Ishikawa (cell line): ENCODE measurements around the gene OGG1.

Experiments used
- CEBPB ChIP-seq: IDR thresholded peaks from 2 replicates; pipeline ENCODE4 v1.6.1; 2012
- CREB1 ChIP-seq: IDR thresholded peaks from 2 replicates; pipeline ENCODE4 v1.6.1; 2012; ENCODE audit warnings: low read depth
- EP300 ChIP-seq: IDR thresholded peaks from 2 replicates; pipeline ENCODE4 v1.6.1; 2012; ENCODE audit warnings: borderline replicate concordance
- FOXM1 ChIP-seq: IDR thresholded peaks from 2 replicates; pipeline ENCODE4 v1.6.1; 2012; ENCODE audit warnings: low read depth, borderline replicate concordance
- NFIC ChIP-seq: IDR thresholded peaks from 2 replicates; pipeline ENCODE4 v1.6.1; 2012
- RAD21 ChIP-seq: IDR thresholded peaks from 2 replicates; pipeline ENCODE4 v1.6.1; 2012; ENCODE audit warnings: low read depth
- TAF1 ChIP-seq: IDR thresholded peaks from 2 replicates; pipeline ENCODE4 v1.6.1; 2012; ENCODE audit warnings: low read depth, mild to moderate bottlenecking
- TCF12 ChIP-seq: IDR thresholded peaks from 2 replicates; pipeline ENCODE4 v1.6.1; 2012; ENCODE audit warnings: low read depth
- TEAD4 ChIP-seq: IDR thresholded peaks from 2 replicates; pipeline ENCODE4 v1.6.1; 2012
- YY1 ChIP-seq: IDR thresholded peaks from 2 replicates; pipeline ENCODE4 v1.6.1; 2012; ENCODE audit warnings: low read depth
- ZBTB7A ChIP-seq: IDR thresholded peaks from 2 replicates; pipeline ENCODE4 v1.6.1; 2012; ENCODE audit warnings: low read depth
- TF ChIP-seq, protein P1 (sequence below): IDR thresholded peaks from 2 replicates; pipeline ENCODE4 v1.6.1; 2012; ENCODE audit warnings: low read depth, mild to moderate bottlenecking
- TF ChIP-seq, protein P2 (sequence below): IDR thresholded peaks from 2 replicates; pipeline ENCODE4 v1.6.1; 2012
- TF ChIP-seq, protein P3 (sequence below): IDR thresholded peaks from 2 replicates; pipeline ENCODE4 v1.6.1; 2012

DNA sequence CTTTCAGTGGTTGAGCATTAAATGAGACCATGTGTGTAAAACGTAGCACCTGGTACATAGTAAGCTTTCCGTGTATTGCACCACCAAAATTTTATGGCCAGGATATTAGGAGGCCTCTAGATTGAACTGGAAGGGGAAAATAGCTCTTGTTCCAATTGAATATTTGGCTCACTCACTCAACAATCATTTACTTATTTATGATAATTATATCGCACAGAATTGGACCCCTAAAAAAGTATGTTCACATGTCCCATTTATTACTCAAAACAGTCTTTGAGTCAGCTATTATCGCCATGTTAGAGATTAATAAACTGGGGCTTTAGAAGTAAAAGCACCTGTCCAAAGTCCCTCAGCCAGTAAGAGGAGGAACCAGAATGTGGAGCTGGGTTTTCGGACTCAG lies 55.2 kb downstream of the OGG1 start:
- TF ChIP-seq, protein P1, sequence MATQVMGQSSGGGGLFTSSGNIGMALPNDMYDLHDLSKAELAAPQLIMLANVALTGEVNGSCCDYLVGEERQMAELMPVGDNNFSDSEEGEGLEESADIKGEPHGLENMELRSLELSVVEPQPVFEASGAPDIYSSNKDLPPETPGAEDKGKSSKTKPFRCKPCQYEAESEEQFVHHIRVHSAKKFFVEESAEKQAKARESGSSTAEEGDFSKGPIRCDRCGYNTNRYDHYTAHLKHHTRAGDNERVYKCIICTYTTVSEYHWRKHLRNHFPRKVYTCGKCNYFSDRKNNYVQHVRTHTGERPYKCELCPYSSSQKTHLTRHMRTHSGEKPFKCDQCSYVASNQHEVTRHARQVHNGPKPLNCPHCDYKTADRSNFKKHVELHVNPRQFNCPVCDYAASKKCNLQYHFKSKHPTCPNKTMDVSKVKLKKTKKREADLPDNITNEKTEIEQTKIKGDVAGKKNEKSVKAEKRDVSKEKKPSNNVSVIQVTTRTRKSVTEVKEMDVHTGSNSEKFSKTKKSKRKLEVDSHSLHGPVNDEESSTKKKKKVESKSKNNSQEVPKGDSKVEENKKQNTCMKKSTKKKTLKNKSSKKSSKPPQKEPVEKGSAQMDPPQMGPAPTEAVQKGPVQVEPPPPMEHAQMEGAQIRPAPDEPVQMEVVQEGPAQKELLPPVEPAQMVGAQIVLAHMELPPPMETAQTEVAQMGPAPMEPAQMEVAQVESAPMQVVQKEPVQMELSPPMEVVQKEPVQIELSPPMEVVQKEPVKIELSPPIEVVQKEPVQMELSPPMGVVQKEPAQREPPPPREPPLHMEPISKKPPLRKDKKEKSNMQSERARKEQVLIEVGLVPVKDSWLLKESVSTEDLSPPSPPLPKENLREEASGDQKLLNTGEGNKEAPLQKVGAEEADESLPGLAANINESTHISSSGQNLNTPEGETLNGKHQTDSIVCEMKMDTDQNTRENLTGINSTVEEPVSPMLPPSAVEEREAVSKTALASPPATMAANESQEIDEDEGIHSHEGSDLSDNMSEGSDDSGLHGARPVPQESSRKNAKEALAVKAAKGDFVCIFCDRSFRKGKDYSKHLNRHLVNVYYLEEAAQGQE, result no peak
- no peak for TF ChIP-seq YY1
- TF ChIP-seq, protein P2, sequence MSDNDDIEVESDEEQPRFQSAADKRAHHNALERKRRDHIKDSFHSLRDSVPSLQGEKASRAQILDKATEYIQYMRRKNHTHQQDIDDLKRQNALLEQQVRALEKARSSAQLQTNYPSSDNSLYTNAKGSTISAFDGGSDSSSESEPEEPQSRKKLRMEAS, result no peak
- no peak for TF ChIP-seq EP300
- TF ChIP-seq CREB1, result no peak
- no peak for TF ChIP-seq TCF12
- no peak for TF ChIP-seq TAF1
- no peak for TF ChIP-seq FOXM1
- TF ChIP-seq CEBPB, result no peak
- TF ChIP-seq, protein P3, sequence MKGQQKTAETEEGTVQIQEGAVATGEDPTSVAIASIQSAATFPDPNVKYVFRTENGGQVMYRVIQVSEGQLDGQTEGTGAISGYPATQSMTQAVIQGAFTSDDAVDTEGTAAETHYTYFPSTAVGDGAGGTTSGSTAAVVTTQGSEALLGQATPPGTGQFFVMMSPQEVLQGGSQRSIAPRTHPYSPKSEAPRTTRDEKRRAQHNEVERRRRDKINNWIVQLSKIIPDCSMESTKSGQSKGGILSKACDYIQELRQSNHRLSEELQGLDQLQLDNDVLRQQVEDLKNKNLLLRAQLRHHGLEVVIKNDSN, result no peak
- TF ChIP-seq TEAD4, result no peak
- TF ChIP-seq RAD21, result no peak
- no peak for TF ChIP-seq NFIC
- TF ChIP-seq ZBTB7A, result no peak
